WTC11 (cell line): Measurements from ENCODE around the gene SLIT1. TPM values are rescaled to one million over a fixed set of nuclear protein-coding genes. Genes with fewer than 3 reads are reported as not detected.

Experiments
- ATAC-seq: fragments of 200-7000 bp; cut with Tn5 transposase; 2 replicates; pipeline ENCODE4 v1.10.0; 2021; ENCODE audit warnings: mild to moderate bottlenecking, moderate library complexity
- CTCF ChIA-PET: fragments of 300-600 bp; sonication (Branson Sonifier 250); formaldehyde crosslinking; loops from one replicate; lab custom pipeline; 2021; ENCODE audit warnings: antibody characterized with exemption; lab: Charles Lee
- POLR2A ChIA-PET: fragments of 350-600 bp; sonication (Branson Sonifier 250); formaldehyde crosslinking; loops from one replicate; lab custom pipeline; 2021; ENCODE audit warnings: antibody characterized with exemption; lab: Charles Lee
- DNase-seq: peaks from one replicate; pipeline ENCODE4 v3.0.0; 2021; ENCODE audit warnings: low spot score
- H3K27ac Mint-ChIP-seq: 2 replicates; pipeline ENCODE4 v1.8.0; 2021; ENCODE audit warnings: mixed read lengths
- H3K27me3 Mint-ChIP-seq: 2 replicates; pipeline ENCODE4 v1.8.0; 2021; ENCODE audit warnings: low read depth, mild to moderate bottlenecking, moderate library complexity, mixed read lengths
- H3K36me3 Mint-ChIP-seq: 2 replicates; pipeline ENCODE4 v1.8.0; 2021; ENCODE audit warnings: mixed read lengths
- H3K4me1 Mint-ChIP-seq: 2 replicates; pipeline ENCODE4 v1.8.0; 2022; ENCODE audit warnings: mixed read lengths
- H3K4me3 Mint-ChIP-seq: 2 replicates; pipeline ENCODE4 v1.8.0; 2021; ENCODE audit warnings: mild to moderate bottlenecking, moderate library complexity, mixed read lengths
- H3K9me3 Mint-ChIP-seq: 2 replicates; pipeline ENCODE4 v1.8.0; 2021; ENCODE audit warnings: mixed read lengths
- AR ChIP-seq: fragments of 250-450 bp; sonication (Bioruptor Pico); IDR thresholded peaks from 2 replicates; pipeline ENCODE4 v1.9.0; 2021; ENCODE audit warnings: mild to moderate bottlenecking
- ATF6 ChIP-seq: sonication (generic); formaldehyde crosslinking; IDR thresholded peaks from 2 replicates; pipeline ENCODE4 v1.8.1; 2023; ENCODE audit warnings: mild to moderate bottlenecking, missing genetic modification reagents
- CBFB ChIP-seq: sonication (generic); formaldehyde crosslinking; IDR thresholded peaks from 2 replicates; pipeline ENCODE4 v1.8.1; 2022; ENCODE audit warnings: mild to moderate bottlenecking, low read depth, missing genetic modification reagents
- E2F1 ChIP-seq: sonication (generic); formaldehyde crosslinking; IDR thresholded peaks from 2 replicates; pipeline ENCODE4 v1.8.0; 2022; ENCODE audit warnings: mild to moderate bottlenecking, missing genetic modification reagents
- FOXJ3 ChIP-seq: sonication (generic); formaldehyde crosslinking; IDR thresholded peaks from 2 replicates; pipeline ENCODE4 v1.9.0; 2021; ENCODE audit warnings: missing genetic modification reagents, mild to moderate bottlenecking, borderline replicate concordance
- GRHL2 ChIP-seq: fragments of 250-450 bp; sonication (Bioruptor Pico); IDR thresholded peaks from 2 replicates; pipeline ENCODE4 v1.8.0; 2022; ENCODE audit warnings: mild to moderate bottlenecking, moderate library complexity; ENCODE audit not compliant: insufficient replicate concordance, severe bottlenecking
- GTF2I ChIP-seq: fragments of 250-450 bp; sonication (Bioruptor Pico); conservative IDR thresholded peaks from 2 replicates; pipeline ENCODE4 v1.4.0; 2021; ENCODE audit warnings: mild to moderate bottlenecking
- HMGXB4 ChIP-seq: sonication (generic); formaldehyde crosslinking; IDR thresholded peaks from 2 replicates; pipeline ENCODE4 v1.8.1; 2023; ENCODE audit warnings: mild to moderate bottlenecking, moderate library complexity, missing genetic modification reagents
- JAZF1 ChIP-seq: fragments of 250-450 bp; sonication (Bioruptor Pico); IDR thresholded peaks from 2 replicates; pipeline ENCODE4 v1.9.0; 2021; ENCODE audit warnings: moderate library complexity, mild to moderate bottlenecking, inconsistent platforms
- MXD4 ChIP-seq: fragments of 250-450 bp; sonication (Bioruptor Pico); IDR thresholded peaks from 2 replicates; pipeline ENCODE4 v1.8.0; 2021; ENCODE audit warnings: mild to moderate bottlenecking, moderate library complexity, borderline replicate concordance
- NFYB ChIP-seq: sonication (generic); formaldehyde crosslinking; conservative IDR thresholded peaks from 2 replicates; pipeline ENCODE4 v1.8.0; 2022; ENCODE audit warnings: low read depth, missing genetic modification reagents
- NR1H2 ChIP-seq: sonication (generic); formaldehyde crosslinking; IDR thresholded peaks from 2 replicates; pipeline ENCODE4 v1.9.0; 2021; ENCODE audit warnings: mild to moderate bottlenecking, moderate library complexity, missing genetic modification reagents
- PRDM15 ChIP-seq: sonication (generic); formaldehyde crosslinking; IDR thresholded peaks from 2 replicates; pipeline ENCODE4 v1.8.0; 2022; ENCODE audit warnings: missing genetic modification reagents
- PRRX2 ChIP-seq: fragments of 250-450 bp; sonication (Bioruptor Pico); IDR thresholded peaks from 2 replicates; pipeline ENCODE4 v1.8.0; 2021; ENCODE audit warnings: mild to moderate bottlenecking
- SP1 ChIP-seq: sonication (generic); formaldehyde crosslinking; conservative IDR thresholded peaks from 2 replicates; pipeline ENCODE4 v1.8.1; 2022; ENCODE audit warnings: missing genetic modification reagents
- TEAD1 ChIP-seq: sonication (generic); formaldehyde crosslinking; IDR thresholded peaks from 2 replicates; pipeline ENCODE4 v1.8.0; 2022; ENCODE audit warnings: mild to moderate bottlenecking, missing genetic modification reagents
- USF2 ChIP-seq: sonication (generic); formaldehyde crosslinking; IDR thresholded peaks from 2 replicates; pipeline ENCODE4 v1.8.1; 2023; ENCODE audit warnings: mild to moderate bottlenecking, missing genetic modification reagents, moderate library complexity
- ZNF121 ChIP-seq: sonication (generic); formaldehyde crosslinking; IDR thresholded peaks from 2 replicates; pipeline ENCODE4 v1.8.0; 2023; ENCODE audit warnings: missing genetic modification reagents
- total RNA-seq: library from RNA; stranded (reverse); gene quantifications from 3 replicates; pipeline ENCODE4 v1.2.3, GENCODE V29; 2021

SLIT1 gene
- total RNA-seq, 1 experiment from 2014 or later = 1.6 TPM

- no peak for TF ChIP-seq HMGXB4
- TF ChIP-seq NFYB (CRISPR knock-in tag) = no peak
Measured at GRCh38 chr10:97128039-97128492, 57.7 kb downstream of the SLIT1 start (continued).

- ATAC-seq = no peak; the same call in 1 of the 2 replicates
Measured at GRCh38 chr10:97127509-97127908, 58.2 kb downstream of the SLIT1 start.

GRCh38 chr10:97124211-97124610, 61.5 kb downstream of the SLIT1 start:
- ATAC-seq (no peak), DNase-seq (no peak)
- no peaks in the 10 kb centered on the region for H3K9me3 Mint-ChIP-seq
- H3K27ac Mint-ChIP-seq = no peak overlapping the region
- POLR2A ChIA-PET = no interaction called here
- CTCF ChIA-PET = interaction anchor here (1.2 to 2.2 kb wide), 5 partner anchors 10 to 55 kb away, joined by 3 to 14 read pairs (median 4); no protein-coding TSS in a partner anchor
- H3K36me3 Mint-ChIP-seq = no peaks in the 10 kb centered on the region
- no peaks in the 10 kb centered on the region; the same call in 1 of the 2 replicates for H3K27me3 Mint-ChIP-seq
- TF ChIP-seq AR (CRISPR knock-in tag) = no peak
- H3K4me3 Mint-ChIP-seq = no peak overlapping the region
- peaks cover 6% of the 10 kb centered on the region for H3K4me1 Mint-ChIP-seq

More at GRCh38 chr10:97127509-97127908, 58.2 kb downstream of the SLIT1 start:
- no peak for DNase-seq
- Mint-ChIP-seq H3K27me3 (no peaks in the 10 kb centered on the region), H3K9me3 (no peaks in the 10 kb centered on the region), H3K4me1 (peaks cover 3% of the 10 kb centered on the region; the same call in 1 of the 2 replicates), H3K36me3 (no peaks in the 10 kb centered on the region), H3K27ac (no peak overlapping the region), H3K4me3 (no peak overlapping the region)
- ChIA-PET POLR2A (interaction anchor here (0.7 kb wide), 1 partner anchor 94 kb away, joined by 3 read pairs; no protein-coding TSS in a partner anchor), CTCF (interaction anchor here (1.0 to 4.8 kb wide), 7 partner anchors 11 to 95 kb away, joined by 3 to 16 read pairs (median 4); no protein-coding TSS in a partner anchor)
- no peak for TF ChIP-seq ZNF121 (CRISPR knock-in tag)
- TF ChIP-seq USF2 = peak; percentile 33; the same call in 1 of the 2 replicates
- no peak for TF ChIP-seq CBFB (CRISPR knock-in tag)
- TF ChIP-seq NR1H2 (CRISPR knock-in tag) = no peak
- no peak for TF ChIP-seq SP1 (CRISPR knock-in tag)
- no peak for TF ChIP-seq TEAD1 (CRISPR knock-in tag)
- no peak for TF ChIP-seq GTF2I (CRISPR knock-in tag)

GRCh38 chr10:97123765-97124164, 62.0 kb downstream of the SLIT1 start:
- H3K27me3 Mint-ChIP-seq = no peaks in the 10 kb centered on the region; the same call in 1 of the 2 replicates
- CTCF ChIA-PET = interaction anchor here (0.7 to 2.2 kb wide), 6 partner anchors 11 to 70 kb away, joined by 3 to 14 read pairs (median 4); no protein-coding TSS in a partner anchor
- no peaks in the 10 kb centered on the region for H3K9me3 Mint-ChIP-seq
- no peak overlapping the region for H3K27ac Mint-ChIP-seq
- peaks cover 10% of the 10 kb centered on the region for H3K4me1 Mint-ChIP-seq
- no peaks in the 10 kb centered on the region for H3K36me3 Mint-ChIP-seq
- DNase-seq = no peak
- no peak overlapping the region for H3K4me3 Mint-ChIP-seq
- POLR2A ChIA-PET = interaction anchor here (0.7 kb wide), 1 partner anchor 145 kb away, joined by 6 read pairs; no protein-coding TSS in a partner anchor
- ATAC-seq = no peak
- TF ChIP-seq E2F1 (CRISPR knock-in tag) (no peak), ATF6 (CRISPR knock-in tag) (no peak), JAZF1 (CRISPR knock-in tag) (no peak), MXD4 (no peak), PRDM15 (CRISPR knock-in tag) (no peak), FOXJ3 (no peak), GRHL2 (CRISPR knock-in tag) (no peak), PRRX2 (no peak)
